Esophagus squamous epithelium (tissue), 4 donors: ENCODE data around the gene RGS3. TPM values are rescaled to one million over a fixed set of nuclear protein-coding genes. Genes with fewer than 3 reads are reported as not detected.

Source experiments
- total RNA-seq, 4 donors: library from RNA; depleted of rRNA; stranded (reverse); fragments of >200 nt; gene quantifications; one replicate each; pipeline ENCODE4 v1.1.0, GENCODE V29; 2016

The RGS3 gene
- total RNA-seq, 4 donors from 2014 or later, result 9.7 to 16.3 (median 12.7) TPM

Other genes starting within 250 kb of the RGS3 start
- gene FKBP15, start 242.4 kb upstream of the RGS3 start, total RNA-seq, result 10 to 100 TPM; 17.7 to 23.3 (median 20.5) TPM
- 10 to 100 TPM; 11.0 to 23.4 (median 17.8) TPM for gene SLC31A1, start 242.2 kb upstream of the RGS3 start, total RNA-seq
- gene CDC26, start 188.2 kb upstream of the RGS3 start, total RNA-seq, result 10 to 100 TPM; 20.5 to 42.4 (median 26.5) TPM
- 10 to 100 TPM; 11.4 to 19.0 (median 17.4) TPM for gene PRPF4, start 188.1 kb upstream of the RGS3 start, total RNA-seq
- gene RNF183, start 160.4 kb upstream of the RGS3 start, total RNA-seq, result 1 to 10 TPM in 3 of 4 donors, not detected in 1; 2.1 to 6.0 (median 3.4) TPM
- 1 to 10 TPM; 1.1 to 1.9 (median 1.5) TPM for gene WDR31, start 123.5 kb upstream of the RGS3 start, total RNA-seq
- 10 to 100 TPM; 18.1 to 50.1 (median 37.6) TPM for gene BSPRY, start 114.2 kb upstream of the RGS3 start, total RNA-seq
- 10 to 100 TPM; 35.9 to 84.2 (median 46.4) TPM for gene HDHD3, start 86.7 kb upstream of the RGS3 start, total RNA-seq
- gene ALAD, start 62.4 kb upstream of the RGS3 start, total RNA-seq, result 10 to 100 TPM; 19.1 to 52.0 (median 33.5) TPM
- 10 to 100 TPM; 16.6 to 61.4 (median 51.9) TPM for gene POLE3, start 53.1 kb upstream of the RGS3 start, total RNA-seq
- under 1 TPM; 0.32 to 0.79 (median 0.38) TPM for gene C9orf43, start 53.0 kb upstream of the RGS3 start, total RNA-seq